Endothelial cell of umbilical vein (primary cell): ENCODE data around the gene CCDC186. TPM values are rescaled to one million over a fixed set of nuclear protein-coding genes. Genes with fewer than 3 reads are reported as not detected.

Experiments
- BruUV-seq: library from RNA; stranded (reverse); fragments of 400-500 nt; replicated peaks from 2 replicates; lab custom pipeline; 2021; lab: Mats Ljungman, UMichigan
- CTCF ChIA-PET: fragments of 300-600, 350-600 bp; sonication (Branson Sonifier 250); formaldehyde crosslinking; loops from one replicate; lab custom pipeline; 2021; ENCODE audit warnings: antibody characterized with exemption, inconsistent platforms; lab: Charles Lee
- POLR2A ChIA-PET: fragments of 300-600, 350-600 bp; sonication (Branson Sonifier 250); formaldehyde crosslinking; loops from one replicate; lab custom pipeline; 2021; ENCODE audit warnings: antibody characterized with exemption, inconsistent platforms; lab: Charles Lee
- DNase-seq: peaks from one replicate; pipeline ENCODE4 v3.0.0-alpha.2; 2011; ENCODE audit warnings: low read depth, low spot score
- FAIRE-seq: peaks from 2 replicates; lab custom pipeline; 2011; peaks lifted over from hg19 to GRCh38; lab: Jason Lieb, UNC
- H2AFZ ChIP-seq: 2 replicates; pipeline ENCODE4 v1.6.0; 2012; ENCODE audit warnings: low read depth, low read length, control low read depth, inconsistent platforms
- H3K27ac ChIP-seq: 2 replicates; pipeline ENCODE4 v1.5.1; 2011; ENCODE audit warnings: low read depth, mild to moderate bottlenecking, control low read depth, low read length, moderate library complexity; ENCODE audit not compliant: insufficient read depth
- H3K27me3 ChIP-seq, 2 experiments: 2 replicates each; pipeline versions ENCODE4 v1.6.0 to v1.6.1; 2011; ENCODE audit warnings: low read length in 2 of 2, mixed read lengths in 1 of 2; ENCODE audit not compliant: control insufficient read depth in 2 of 2, insufficient read depth in 2 of 2
- H3K36me3 ChIP-seq, 2 experiments: 2 replicates in 1 of 2; 3 replicates in 1 of 2; pipeline ENCODE4 v1.5.1; 2011; ENCODE audit warnings: low read length in 2 of 2, mild to moderate bottlenecking in 1 of 2, moderate library complexity in 1 of 2; ENCODE audit not compliant: control insufficient read depth in 2 of 2, insufficient read depth in 2 of 2; ENCODE audit errors: extremely low read depth in 1 of 2
- H3K4me1 ChIP-seq: 3 replicates; pipeline ENCODE4 v1.5.1; 2011; ENCODE audit warnings: mild to moderate bottlenecking, low read length; ENCODE audit not compliant: control insufficient read depth, insufficient read depth; ENCODE audit errors: extremely low read depth
- H3K4me2 ChIP-seq: 2 replicates; pipeline ENCODE4 v1.6.1; 2011; ENCODE audit warnings: low read length, control low read depth, mixed read lengths; ENCODE audit not compliant: insufficient read depth
- H3K4me3 ChIP-seq, 3 experiments: fragments of 200-600 bp in 1 of 3; sonication (generic), shearing (Covaris generic) in 1 of 3; replicated peaks in 1 of 3; 2 replicates each; pipeline ENCODE4 v1.5.1; 2011 to 2016; ENCODE audit warnings: control low read depth in 3 of 3, low read length in 3 of 3, mild to moderate bottlenecking in 2 of 3, inconsistent platforms in 1 of 3, low read depth in 1 of 3, moderate library complexity in 1 of 3; ENCODE audit not compliant: insufficient read depth in 1 of 3
- H3K79me2 ChIP-seq: 2 replicates; pipeline ENCODE4 v1.6.0; 2012; ENCODE audit warnings: low read length, inconsistent platforms; ENCODE audit not compliant: control insufficient read depth, insufficient read depth
- H3K9ac ChIP-seq: replicated peaks from 2 replicates; pipeline ENCODE3; 2011; ENCODE audit warnings: low read length, control low read depth; ENCODE audit not compliant: insufficient read depth; ENCODE audit errors: extremely low read depth
- H3K9me1 ChIP-seq: replicated peaks from 3 replicates; pipeline ENCODE4 v1.6.0; 2011; ENCODE audit warnings: mild to moderate bottlenecking, low read length; ENCODE audit not compliant: control insufficient read depth, insufficient read depth; ENCODE audit errors: extremely low read depth
- H3K9me3 ChIP-seq: replicated peaks from 2 replicates; pipeline ENCODE4 v1.5.1; 2012; ENCODE audit warnings: low read length, inconsistent platforms; ENCODE audit not compliant: control insufficient read depth, insufficient read depth
- H4K20me1 ChIP-seq: replicated peaks from 2 replicates; pipeline ENCODE3; 2011; ENCODE audit warnings: mild to moderate bottlenecking, low read length; ENCODE audit not compliant: control insufficient read depth, insufficient read depth; ENCODE audit errors: extremely low read depth
- EZH2 ChIP-seq: IDR thresholded peaks from 2 replicates; pipeline ENCODE4 v1.6.1; 2012; ENCODE audit warnings: borderline replicate concordance, low read depth, mild to moderate bottlenecking, moderate library complexity, low read length, inconsistent platforms; ENCODE audit not compliant: severe bottlenecking
- FOS ChIP-seq: IDR thresholded peaks from 2 replicates; pipeline ENCODE4 v1.6.1; 2011; ENCODE audit warnings: mild to moderate bottlenecking, low read length, moderate library complexity, borderline replicate concordance; ENCODE audit not compliant: insufficient read depth
- GATA2 ChIP-seq: IDR thresholded peaks from 2 replicates; pipeline ENCODE4 v1.7.0; 2011; ENCODE audit warnings: low read depth, mild to moderate bottlenecking, moderate library complexity, mixed read lengths, low read length; ENCODE audit not compliant: insufficient read length, insufficient read depth
- JUN ChIP-seq: IDR thresholded peaks from 2 replicates; pipeline ENCODE4 v1.6.1; 2011; ENCODE audit warnings: borderline replicate concordance, low read depth; ENCODE audit not compliant: insufficient read length, insufficient read depth
- MYC ChIP-seq: IDR thresholded peaks from one replicate; pipeline ENCODE4 v1.6.1; 2011; ENCODE audit warnings: mild to moderate bottlenecking, low read depth, low read length
- POLR2A ChIP-seq: IDR thresholded peaks from 2 replicates; pipeline ENCODE4 v1.6.1; 2012; ENCODE audit warnings: low read depth, mild to moderate bottlenecking, control low read depth, low read length
- POLR2AphosphoS5 ChIP-seq: IDR thresholded peaks from 2 replicates; pipeline ENCODE4 v1.6.1; 2012; ENCODE audit warnings: low read depth, mild to moderate bottlenecking, control low read depth, low read length, moderate library complexity; ENCODE audit not compliant: insufficient read depth
- dilution Hi-C: fragments of 300-500 bp; cut with MboI; formaldehyde crosslinking; loops from one replicate; pipeline ENCODE4 v1.15.0; 2019; ENCODE audit warnings: low sequenced_read_pairs; ENCODE audit not compliant: extremely low pct_ligation_motif_present
- intact Hi-C: fragments of 100-400 bp; cut with micrococcal nuclease; formaldehyde crosslinking; loops from one replicate; pipeline ENCODE4 v1.10.0; 2022
- polyA plus RNA-seq, 4 experiments: library from polyadenylated mRNA; depleted of rRNA in 3 of 4; stranded (reverse) in 3 of 4; unstranded in 1 of 4; fragments of >200 nt; gene quantifications; 2 replicates each; pipeline versions ENCODE4 v1.2.1 to v1.2.3, GENCODE V29; 2011 to 2012; ENCODE audit warnings: missing spikeins in 1 of 4
- total RNA-seq: library from RNA; stranded (reverse); gene quantifications from 2 replicates; pipeline ENCODE4 v1.2.3, GENCODE V29; 2021
- TF ChIP-seq, protein P1 (sequence below): IDR thresholded peaks from 2 replicates; pipeline ENCODE4 v1.6.1; 2011; ENCODE audit not compliant: insufficient read depth, insufficient read length
- TF ChIP-seq, protein P2 (sequence below), 2 donors: IDR thresholded peaks; 1 replicate in 1 of 2; 2 replicates in 1 of 2; pipeline ENCODE4 v1.5.1; 2011; ENCODE audit warnings: low read length in 2 of 2, mild to moderate bottlenecking in 2 of 2, moderate library complexity in 2 of 2, control low read depth in 1 of 2, inconsistent platforms in 1 of 2, low read depth in 1 of 2; ENCODE audit not compliant: insufficient read depth in 1 of 2; ENCODE audit errors: extremely low read depth in 1 of 2

The CCDC186 gene
- total and polyA plus RNA-seq, 2 donors (not counting 3 experiments of a cell fraction or from before 2014, with no cell fraction given) = 1.8 to 13.4 TPM

DNA sequence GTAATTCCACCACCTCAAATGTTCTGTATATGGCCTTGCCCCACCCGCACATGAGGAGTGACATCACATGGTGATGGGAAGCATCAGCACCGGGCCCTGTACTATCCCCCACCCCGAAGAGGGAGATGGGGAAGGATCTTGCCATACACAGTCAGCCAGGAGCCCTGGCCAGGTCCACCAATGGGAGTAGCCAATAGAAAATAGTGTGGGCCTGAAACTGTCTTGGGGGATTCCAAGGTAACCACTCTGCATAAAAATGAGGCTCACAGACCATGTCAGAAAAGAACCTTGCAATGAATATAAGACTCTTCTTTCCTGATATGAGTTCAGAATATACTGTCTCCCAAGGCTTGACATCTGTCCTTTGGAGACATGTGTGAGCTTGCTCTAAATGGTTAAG lies 79.2 kb downstream of the CCDC186 start:
- dilution Hi-C loops = no loop called here
- Histone ChIP-seq H3K27ac (no peak overlapping the region), H3K4me3 (no peak overlapping the region)

DNA sequence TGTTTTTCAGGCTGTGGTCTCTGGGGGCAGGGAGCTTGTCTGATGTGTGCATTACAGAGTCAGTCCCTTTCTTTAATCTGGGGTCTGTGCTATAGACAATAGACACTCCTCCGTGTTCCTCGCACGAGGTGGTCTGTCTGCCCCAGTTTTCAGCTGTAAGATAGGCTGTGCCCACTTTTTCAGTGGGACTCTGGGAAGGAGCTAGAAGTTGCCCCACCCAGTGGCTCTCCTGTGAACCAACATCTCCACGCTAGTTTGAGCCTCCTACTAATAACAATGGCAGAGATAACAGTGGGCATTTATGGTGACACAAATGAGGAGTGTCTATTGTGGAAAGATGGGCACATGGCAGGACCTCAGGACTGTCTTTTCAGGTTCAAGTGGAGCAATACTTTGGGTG lies 86.3 kb downstream of the CCDC186 start:
- intact Hi-C loops = no loop called here
- CTCF ChIA-PET = interaction anchor here (0.6 to 2.3 kb wide), 6 partner anchors 13 to 289 kb away, joined by 3 to 8 read pairs (median 4); no protein-coding TSS in a partner anchor
- Histone ChIP-seq H3K4me1 (no peaks in the 10 kb centered on the region), H2AFZ (no peak overlapping the region), H3K27ac (no peak overlapping the region), H4K20me1 (no peaks in the 10 kb centered on the region), H3K4me3 (no peak overlapping the region), H3K27me3 (no peaks in the 10 kb centered on the region), H3K9me3 (no peaks in the 10 kb centered on the region), H3K36me3 (no peaks in the 10 kb centered on the region), H3K79me2 (no peaks in the 10 kb centered on the region), H3K9me1 (no peaks in the 10 kb centered on the region), H3K9ac (no peak overlapping the region), H3K4me2 (no peak overlapping the region)
- dilution Hi-C loops = no loop called here
- FAIRE-seq (no peak), DNase-seq (no peak)
- TF ChIP-seq GATA2 (no peak), POLR2AphosphoS5 (no peak), JUN (no peak), MYC (no peak), EZH2 (no peak), POLR2A (no peak), FOS (no peak)
- TF ChIP-seq, protein P1, sequence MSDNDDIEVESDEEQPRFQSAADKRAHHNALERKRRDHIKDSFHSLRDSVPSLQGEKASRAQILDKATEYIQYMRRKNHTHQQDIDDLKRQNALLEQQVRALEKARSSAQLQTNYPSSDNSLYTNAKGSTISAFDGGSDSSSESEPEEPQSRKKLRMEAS = no peak
- TF ChIP-seq, protein P2, sequence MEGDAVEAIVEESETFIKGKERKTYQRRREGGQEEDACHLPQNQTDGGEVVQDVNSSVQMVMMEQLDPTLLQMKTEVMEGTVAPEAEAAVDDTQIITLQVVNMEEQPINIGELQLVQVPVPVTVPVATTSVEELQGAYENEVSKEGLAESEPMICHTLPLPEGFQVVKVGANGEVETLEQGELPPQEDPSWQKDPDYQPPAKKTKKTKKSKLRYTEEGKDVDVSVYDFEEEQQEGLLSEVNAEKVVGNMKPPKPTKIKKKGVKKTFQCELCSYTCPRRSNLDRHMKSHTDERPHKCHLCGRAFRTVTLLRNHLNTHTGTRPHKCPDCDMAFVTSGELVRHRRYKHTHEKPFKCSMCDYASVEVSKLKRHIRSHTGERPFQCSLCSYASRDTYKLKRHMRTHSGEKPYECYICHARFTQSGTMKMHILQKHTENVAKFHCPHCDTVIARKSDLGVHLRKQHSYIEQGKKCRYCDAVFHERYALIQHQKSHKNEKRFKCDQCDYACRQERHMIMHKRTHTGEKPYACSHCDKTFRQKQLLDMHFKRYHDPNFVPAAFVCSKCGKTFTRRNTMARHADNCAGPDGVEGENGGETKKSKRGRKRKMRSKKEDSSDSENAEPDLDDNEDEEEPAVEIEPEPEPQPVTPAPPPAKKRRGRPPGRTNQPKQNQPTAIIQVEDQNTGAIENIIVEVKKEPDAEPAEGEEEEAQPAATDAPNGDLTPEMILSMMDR (IDR thresholded peaks at IDR 0.05; ENCODE audit: extremely low read depth in 1 of 2, insufficient read depth in 1 of 2, low read depth in 1 of 2, low read length in 2 of 2) = no peak
- POLR2A ChIA-PET = no interaction called here
- no TSS peak for BruUV-seq

More for the DNA sequence above, 79.2 kb downstream of the CCDC186 start:
- Histone ChIP-seq H3K9me1 (no peaks in the 10 kb centered on the region), H3K79me2 (no peaks in the 10 kb centered on the region), H3K4me2 (no peak overlapping the region), H3K36me3 (no peaks in the 10 kb centered on the region), H3K4me1 (no peaks in the 10 kb centered on the region), H3K27me3 (peaks cover 0 to 2% of the 10 kb centered on the region in 2 experiments), H3K9ac (no peak overlapping the region), H3K9me3 (no peaks in the 10 kb centered on the region), H2AFZ (no peak overlapping the region), H4K20me1 (no peaks in the 10 kb centered on the region)
- TF ChIP-seq MYC = no peak
- TF ChIP-seq, protein P1 = no peak
- no peak for TF ChIP-seq POLR2A
- intact Hi-C loops = no loop called here
- no peak for FAIRE-seq
- POLR2A ChIA-PET = no interaction called here
- no TSS peak for BruUV-seq
- CTCF ChIA-PET = interaction anchor here (1.0 kb wide), 1 partner anchor 8 kb away, joined by 4 read pairs; no protein-coding TSS in a partner anchor
- DNase-seq = no peak
